Measurements from ENCODE around the gene TESK1. TPM values are rescaled to one million over a fixed set of nuclear protein-coding genes. Genes with fewer than 3 reads are reported as not detected.
"Not testable (repeated sequence)": the region's sequence is repeated elsewhere in the genome, so short reads cannot be mapped to it uniquely, and the experiment has no call there.

Gene TESK1
- total RNA-seq, 2 experiments from 2014 or later: 42.2 to 42.8 TPM

- POLR2A ChIA-PET: no interaction called here
- DNase-seq (no peak), ATAC-seq (ENCODE audit: low read depth) (no peak)
- peaks cover 27% of the 10 kb centered on the region for H3K4me1 Mint-ChIP-seq
- no peaks in the 10 kb centered on the region for H3K9me3 Mint-ChIP-seq
- peaks cover 4% of the 10 kb centered on the region for H3K36me3 Mint-ChIP-seq
- no peak overlapping the region for H3K4me3 Mint-ChIP-seq
- H3K27me3 Mint-ChIP-seq: no peaks in the 10 kb centered on the region
- H3K27ac Mint-ChIP-seq: no peak overlapping the region
Measured at GRCh38 chr9:35566417-35566816, 38.6 kb upstream of the TESK1 start.

GRCh38 chr9:35568196-35568595 lies 36.9 kb upstream of the TESK1 start:
- no peak for ATAC-seq (ENCODE audit: low read depth)
- POLR2A ChIA-PET: no interaction called here
- H3K27ac Mint-ChIP-seq: no peak overlapping the region
- no peak overlapping the region for H3K4me3 Mint-ChIP-seq
- peaks cover 9% of the 10 kb centered on the region for H3K36me3 Mint-ChIP-seq
- H3K4me1 Mint-ChIP-seq: peaks cover 32% of the 10 kb centered on the region
- H3K9me3 Mint-ChIP-seq: no peaks in the 10 kb centered on the region
- no peaks in the 10 kb centered on the region for H3K27me3 Mint-ChIP-seq
- no peak for DNase-seq

GRCh38 chr9:35569206-35569605 lies 35.9 kb upstream of the TESK1 start:
- H3K27me3 Mint-ChIP-seq: no peaks in the 10 kb centered on the region
- no peaks in the 10 kb centered on the region for H3K9me3 Mint-ChIP-seq
- H3K36me3 Mint-ChIP-seq: peaks cover 9% of the 10 kb centered on the region
- H3K27ac Mint-ChIP-seq: peak overlapping the region; percentile 63
- ATAC-seq (ENCODE audit: low read depth): no peak
- H3K4me1 Mint-ChIP-seq: peaks cover 28% of the 10 kb centered on the region
- no peak overlapping the region for H3K4me3 Mint-ChIP-seq
- POLR2A ChIA-PET: interaction anchor here (0.7 to 0.8 kb wide), 3 partner anchors 8 to 454 kb away, joined by 3 read pairs; partner anchors contain the start of gene ATOSB
- no peak for DNase-seq

GRCh38 chr9:35570709-35571504 lies 34.2 kb upstream of the TESK1 start:
- peak overlapping the region; percentile 92 for H3K27ac Mint-ChIP-seq

GRCh38 chr9:35574578-35575122 lies 30.4 kb upstream of the TESK1 start:
- H3K36me3 Mint-ChIP-seq: peaks cover 12% of the 10 kb centered on the region
- H3K4me1 Mint-ChIP-seq: peaks cover 18% of the 10 kb centered on the region
- DNase-seq (no peak), ATAC-seq (ENCODE audit: low read depth) (no peak)
- H3K27me3 Mint-ChIP-seq: no peaks in the 10 kb centered on the region
- POLR2A ChIA-PET: no interaction called here
- no peak overlapping the region for H3K4me3 Mint-ChIP-seq
- H3K27ac Mint-ChIP-seq: no peak overlapping the region
- peaks cover 5% of the 10 kb centered on the region for H3K9me3 Mint-ChIP-seq

More at GRCh38 chr9:35570709-35571504, 34.2 kb upstream of the TESK1 start:
- Mint-ChIP-seq H3K4me1 (peaks cover 28% of the 10 kb centered on the region), H3K36me3 (peaks cover 9% of the 10 kb centered on the region), H3K4me3 (peak overlapping the region; percentile 60), H3K9me3 (no peaks in the 10 kb centered on the region), H3K27me3 (no peaks in the 10 kb centered on the region)
- ATAC-seq (ENCODE audit: low read depth): peak; percentile 90
- DNase-seq: peak; percentile 47
- POLR2A ChIA-PET: interaction anchor here (1.1 kb wide), 1 partner anchor 81 kb away, joined by 3 read pairs; the partner anchor contains the start of gene RUSC2

GRCh38 chr9:35575478-35575877 lies 29.6 kb upstream of the TESK1 start:
- ATAC-seq (ENCODE audit: low read depth) (no peak), DNase-seq (no peak)
- H3K36me3 Mint-ChIP-seq: peaks cover 16% of the 10 kb centered on the region
- H3K4me1 Mint-ChIP-seq: peaks cover 12% of the 10 kb centered on the region
- H3K27me3 Mint-ChIP-seq: no peaks in the 10 kb centered on the region
- no peak overlapping the region for H3K27ac Mint-ChIP-seq
- peaks cover 8% of the 10 kb centered on the region for H3K9me3 Mint-ChIP-seq
- no peak overlapping the region for H3K4me3 Mint-ChIP-seq
- POLR2A ChIA-PET: no interaction called here

- no peak for DNase-seq
Measured at GRCh38 chr9:35577486-35577885, 27.6 kb upstream of the TESK1 start.

GRCh38 chr9:35579130-35579529 lies 25.9 kb upstream of the TESK1 start:
- POLR2A ChIA-PET: no interaction called here
- no peaks in the 10 kb centered on the region for H3K4me1 Mint-ChIP-seq
- H3K36me3 Mint-ChIP-seq: peaks cover 25% of the 10 kb centered on the region
- DNase-seq: no peak
- no peaks in the 10 kb centered on the region for H3K27me3 Mint-ChIP-seq
- H3K4me3 Mint-ChIP-seq: no peak overlapping the region
- ATAC-seq (ENCODE audit: low read depth): no peak
- peaks cover 16% of the 10 kb centered on the region for H3K9me3 Mint-ChIP-seq
- no peak overlapping the region for H3K27ac Mint-ChIP-seq

More at GRCh38 chr9:35577486-35577885, 27.6 kb upstream of the TESK1 start:
- no peaks in the 10 kb centered on the region for H3K27me3 Mint-ChIP-seq
- no peak for ATAC-seq (ENCODE audit: low read depth)
- H3K27ac Mint-ChIP-seq: no peak overlapping the region
- POLR2A ChIA-PET: no interaction called here
- no peak overlapping the region for H3K4me3 Mint-ChIP-seq
- peaks cover 15% of the 10 kb centered on the region for H3K9me3 Mint-ChIP-seq
- peaks cover under 1% of the 10 kb centered on the region for H3K4me1 Mint-ChIP-seq
- H3K36me3 Mint-ChIP-seq: peaks cover 25% of the 10 kb centered on the region

- peaks cover 16% of the 10 kb centered on the region for H3K9me3 Mint-ChIP-seq
- H3K4me3 Mint-ChIP-seq; H3K27me3 Mint-ChIP-seq; DNase-seq; ATAC-seq (ENCODE audit: low read depth); H3K4me1 Mint-ChIP-seq; POLR2A ChIA-PET; H3K27ac Mint-ChIP-seq: not testable (repeated sequence)
- peaks cover 25% of the 10 kb centered on the region for H3K36me3 Mint-ChIP-seq
Measured at GRCh38 chr9:35579659-35580227, 25.3 kb upstream of the TESK1 start.

- POLR2A ChIA-PET: interaction anchor here (0.6 kb wide), 1 partner anchor 11 kb away, joined by 4 read pairs; no protein-coding TSS in a partner anchor
- H3K9me3 Mint-ChIP-seq: peaks cover 26% of the 10 kb centered on the region
- H3K4me1 Mint-ChIP-seq; DNase-seq; ATAC-seq (ENCODE audit: low read depth); H3K4me3 Mint-ChIP-seq; H3K27me3 Mint-ChIP-seq; H3K27ac Mint-ChIP-seq: not testable (repeated sequence)
- H3K36me3 Mint-ChIP-seq: peaks cover 25% of the 10 kb centered on the region
Measured at GRCh38 chr9:35583521-35583920, 21.5 kb upstream of the TESK1 start.

GRCh38 chr9:35584681-35585080 lies 20.4 kb upstream of the TESK1 start:
- POLR2A ChIA-PET; H3K4me1 Mint-ChIP-seq; ATAC-seq (ENCODE audit: low read depth); H3K27me3 Mint-ChIP-seq; H3K27ac Mint-ChIP-seq; H3K4me3 Mint-ChIP-seq; DNase-seq: not testable (repeated sequence)
- Mint-ChIP-seq H3K36me3 (peaks cover 21% of the 10 kb centered on the region), H3K9me3 (peaks cover 25% of the 10 kb centered on the region)

- ATAC-seq (ENCODE audit: low read depth); H3K4me1 Mint-ChIP-seq; DNase-seq; H3K4me3 Mint-ChIP-seq; H3K27me3 Mint-ChIP-seq; H3K27ac Mint-ChIP-seq: not testable (repeated sequence)
- peaks cover 29% of the 10 kb centered on the region for H3K9me3 Mint-ChIP-seq
- H3K36me3 Mint-ChIP-seq: peaks cover 17% of the 10 kb centered on the region
- POLR2A ChIA-PET: interaction anchor here (0.7 kb wide), 1 partner anchor 993 kb away, joined by 3 read pairs; no protein-coding TSS in a partner anchor
Measured at GRCh38 chr9:35588506-35588905, 16.6 kb upstream of the TESK1 start.

- no peak overlapping the region for H3K27ac Mint-ChIP-seq
- ATAC-seq (ENCODE audit: low read depth): no peak
- POLR2A ChIA-PET: no interaction called here
Measured at GRCh38 chr9:35593581-35593980, 11.5 kb upstream of the TESK1 start.

More at GRCh38 chr9:35593581-35593980, 11.5 kb upstream of the TESK1 start:
- Mint-ChIP-seq H3K4me3 (no peak overlapping the region), H3K27me3 (no peaks in the 10 kb centered on the region), H3K4me1 (no peaks in the 10 kb centered on the region), H3K9me3 (peaks cover 24% of the 10 kb centered on the region), H3K36me3 (peaks cover 23% of the 10 kb centered on the region)
- no peak for DNase-seq

Measured in activated naive CD8-positive, alpha-beta T cell treated with anti-CD3 and anti-CD28 coated beads, Interleukin-2, amount 10 ng/mL, durations not matched to agents 7 days and 5 days (primary cell).